T-helper 2 cell treated with Interferon-gamma antibody and Interleukin-4, amounts not matched to agents 100 ng/mL and 5 ng/mL, for 36 hours (primary cell): ENCODE data around the gene CBY3. TPM values are rescaled to one million over a fixed set of nuclear protein-coding genes. Genes with fewer than 3 reads are reported as not detected.
"Not testable (repeated sequence)": the region's sequence is repeated elsewhere in the genome, so short reads cannot be mapped to it uniquely, and the experiment has no call there.

Experiments used
- intact Hi-C: fragments of 100-400 bp; cut with micrococcal nuclease; formaldehyde crosslinking; loops from one replicate; pipeline ENCODE4 v1.15.1; 2023
- total RNA-seq: library from RNA; stranded (reverse); gene quantifications from 2 replicates; pipeline ENCODE4 v1.2.3, GENCODE V29; 2022

CBY3 gene
- total RNA-seq: 0.32 and 0.57 TPM in 2 replicates

DNA sequence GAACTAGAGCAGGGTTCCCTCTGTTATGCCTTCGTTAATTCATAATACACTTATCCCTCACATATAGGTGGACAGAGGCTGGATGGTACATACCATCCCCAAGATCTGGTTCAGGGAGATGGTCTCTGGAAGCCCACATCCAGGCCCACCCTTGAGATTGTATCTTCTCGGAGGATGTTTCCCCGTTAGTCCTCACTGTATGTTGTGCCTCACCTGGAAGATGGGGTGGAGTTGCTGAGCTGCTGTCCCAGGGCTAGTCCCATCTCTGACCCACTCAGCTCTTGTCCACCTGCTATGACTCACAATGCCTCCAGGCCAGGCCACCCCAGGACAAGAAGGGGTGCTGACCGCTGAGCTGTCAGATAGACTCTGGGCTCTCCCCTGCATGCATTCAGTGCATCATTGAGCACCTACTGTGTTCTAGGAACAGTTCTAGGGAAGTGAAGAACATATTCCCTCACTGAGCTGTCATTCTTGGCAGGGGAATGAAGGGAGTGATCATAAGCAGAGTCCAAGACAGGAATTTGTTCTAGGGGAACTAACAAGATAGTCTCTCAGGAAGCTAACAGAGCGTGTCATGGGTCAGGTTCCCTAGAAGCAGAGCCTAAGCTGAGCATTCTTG is at the start of gene CBY3:
Gene CBY3, minus strand, starts transcription at position 255 of the 622 bp plus-strand sequence. Its CDS starts 116 bp downstream, at position 139.
- intact Hi-C loops: no loop called here

DNA sequence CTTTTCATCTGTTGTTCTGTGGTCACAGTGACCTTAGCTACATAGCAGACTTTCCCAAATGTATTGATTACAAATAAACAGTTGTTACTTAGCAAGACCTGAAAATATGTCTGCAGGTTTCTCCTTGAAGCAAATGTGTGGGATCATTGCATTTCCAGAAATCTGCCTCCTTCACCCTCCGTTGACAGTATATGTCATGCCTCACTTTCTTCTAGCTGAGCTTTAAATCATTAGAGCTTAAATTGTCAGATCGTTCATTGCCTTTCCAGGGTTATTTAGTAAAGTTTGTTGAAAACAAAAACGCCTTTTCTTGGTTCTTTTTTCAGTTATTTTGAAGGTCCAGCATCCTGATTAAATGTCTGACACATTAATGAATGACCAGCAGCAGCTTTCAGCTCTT is 49.5 kb upstream of the CBY3 start:
- intact Hi-C loops: loop anchor here (5.0 to 10.0 kb wide), 2 partner anchors 67 to 1074 kb away; partner anchors contain the start of gene MGAT1

- intact Hi-C loops: loop anchor here (5.0 to 10.0 kb wide), 2 partner anchors 68 to 1075 kb away; partner anchors contain the start of gene MGAT1
Observed at GRCh38 chr5:179729727-179730126, 48.9 kb upstream of the CBY3 start.

DNA sequence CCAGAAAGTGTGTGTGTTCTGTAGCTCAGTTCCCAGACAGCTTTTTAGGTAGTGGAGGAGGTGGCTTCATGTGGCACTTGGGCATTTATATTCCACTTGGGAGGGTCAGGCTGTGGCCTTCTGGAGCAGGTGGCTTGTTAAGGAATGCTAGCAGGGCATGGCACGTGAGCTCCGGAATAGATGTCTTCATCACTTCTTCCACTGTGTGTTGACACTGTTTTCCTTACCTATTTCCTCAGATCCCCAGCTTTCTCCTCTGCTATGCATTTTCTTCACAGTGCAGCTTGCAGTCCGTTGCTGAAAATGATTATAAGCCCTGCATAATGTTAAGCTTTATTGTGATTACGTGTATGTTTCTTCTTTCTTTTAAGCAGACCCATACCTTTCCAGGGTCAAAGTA is 48.5 kb upstream of the CBY3 start:
- intact Hi-C loops: no loop called here

GRCh38 chr5:179727106-179727505 is 46.3 kb upstream of the CBY3 start:
- intact Hi-C loops: no loop called here

GRCh38 chr5:179724163-179724562 is 43.3 kb upstream of the CBY3 start:
- intact Hi-C loops: no loop called here

DNA sequence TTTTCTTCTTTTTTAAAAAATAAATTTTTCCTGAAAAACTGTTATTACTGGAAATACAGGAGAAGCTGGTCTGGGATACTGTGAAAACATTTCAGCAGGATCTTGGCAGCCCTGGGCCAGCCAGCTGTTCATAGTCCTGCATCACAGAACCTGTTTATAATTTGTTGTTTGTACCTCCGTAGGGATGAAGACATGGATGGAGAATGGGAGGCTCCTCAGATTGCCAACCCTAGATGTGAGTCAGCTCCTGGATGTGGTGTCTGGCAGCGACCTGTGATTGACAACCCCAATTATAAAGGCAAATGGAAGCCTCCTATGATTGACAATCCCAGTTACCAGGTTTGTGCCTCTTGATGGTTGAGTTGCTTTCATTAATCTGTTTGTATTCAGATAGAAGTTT is 39.4 kb upstream of the CBY3 start:
- intact Hi-C loops: no loop called here

DNA sequence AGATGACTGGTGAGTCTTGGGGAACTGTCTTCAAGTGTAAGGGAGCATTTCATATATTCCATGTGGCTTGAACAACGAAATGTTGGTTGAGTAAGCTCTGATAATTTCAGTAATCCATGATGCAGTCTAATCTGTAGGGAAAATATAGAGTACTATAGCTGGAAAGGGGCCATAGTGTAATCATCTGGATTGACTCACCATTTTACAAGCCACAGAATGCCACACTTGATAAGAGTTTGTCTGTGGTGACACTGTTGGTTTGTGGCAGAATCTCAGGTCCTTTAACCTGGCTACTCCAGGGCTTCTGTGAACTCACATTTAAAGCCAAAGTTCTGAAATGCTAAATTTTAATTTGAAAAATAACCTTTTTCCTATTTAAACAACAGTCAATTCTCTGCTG is 35.5 kb upstream of the CBY3 start:
- intact Hi-C loops: no loop called here

- intact Hi-C loops: no loop called here
Observed at GRCh38 chr5:179700401-179700918, 19.6 kb upstream of the CBY3 start.

GRCh38 chr5:179699616-179700237 is 18.9 kb upstream of the CBY3 start:
- intact Hi-C loops: loop anchor here (2.0 to 10.0 kb wide), 3 partner anchors 123 to 1075 kb away; partner anchors contain the start of genes CLK4 and SQSTM1

GRCh38 chr5:179698935-179699615 is 18.2 kb upstream of the CBY3 start, which contains the start of gene CANX:
TSS of gene CANX (plus strand) at chr5:179698967. CDS start at chr5:179705682, 6,715 bp downstream.
- intact Hi-C loops: loop anchor here (1.0 to 10.0 kb wide), 8 partner anchors 21 to 1074 kb away; partner anchors contain the start of genes CLK4, HNRNPH1, MAML1 and MGAT4B

GRCh38 chr5:179697993-179698934 is 17.4 kb upstream of the CBY3 start:
- intact Hi-C loops: loop anchor here (1.0 to 10.0 kb wide), 8 partner anchors 20 to 1073 kb away; partner anchors contain the start of genes CLK4, HNRNPH1, MAML1 and MGAT4B

DNA sequence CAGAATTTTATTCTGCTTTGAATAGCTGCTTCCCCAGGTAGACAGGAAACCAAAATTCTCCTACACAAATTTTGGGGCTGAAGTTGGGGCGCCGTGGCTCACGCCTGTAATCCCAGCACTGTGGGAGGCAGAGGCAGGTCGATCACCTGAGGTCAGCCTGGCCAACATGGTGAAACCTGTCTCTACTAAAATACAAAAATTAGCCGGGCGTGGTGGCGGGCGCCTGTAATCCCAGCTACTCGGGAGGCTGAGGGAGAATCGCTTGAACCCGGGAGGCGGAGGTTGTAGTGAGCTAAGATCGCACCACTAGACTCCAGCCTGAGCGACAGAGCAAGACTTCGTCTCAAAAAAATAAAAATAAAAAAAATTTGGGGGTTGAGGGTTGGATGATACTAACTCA is 16.7 kb upstream of the CBY3 start:
- intact Hi-C loops: loop anchor here (5.0 to 10.0 kb wide), 2 partner anchors 125 to 1073 kb away; partner anchors contain the start of genes CLK4 and SQSTM1

GRCh38 chr5:179697108-179697507 is 16.3 kb upstream of the CBY3 start:
- intact Hi-C loops: loop anchor here (5.0 to 10.0 kb wide), 2 partner anchors 125 to 1072 kb away; partner anchors contain the start of genes CLK4 and SQSTM1

GRCh38 chr5:179696603-179697002 is 15.8 kb upstream of the CBY3 start:
- intact Hi-C loops: loop anchor here (5.0 to 10.0 kb wide), 2 partner anchors 126 to 1072 kb away; partner anchors contain the start of genes CLK4 and SQSTM1

GRCh38 chr5:179694561-179694960 is 13.7 kb upstream of the CBY3 start:
- intact Hi-C loops: loop anchor here (10.0 kb wide), 1 partner anchor 1070 kb away; the partner anchor contains the start of gene CLK4

GRCh38 chr5:179689212-179689611 is 8.4 kb upstream of the CBY3 start:
- intact Hi-C loops: not testable (repeated sequence)

GRCh38 chr5:179680014-179680779 is 637 bp downstream of the CBY3 start:
- intact Hi-C loops: no loop called here

DNA sequence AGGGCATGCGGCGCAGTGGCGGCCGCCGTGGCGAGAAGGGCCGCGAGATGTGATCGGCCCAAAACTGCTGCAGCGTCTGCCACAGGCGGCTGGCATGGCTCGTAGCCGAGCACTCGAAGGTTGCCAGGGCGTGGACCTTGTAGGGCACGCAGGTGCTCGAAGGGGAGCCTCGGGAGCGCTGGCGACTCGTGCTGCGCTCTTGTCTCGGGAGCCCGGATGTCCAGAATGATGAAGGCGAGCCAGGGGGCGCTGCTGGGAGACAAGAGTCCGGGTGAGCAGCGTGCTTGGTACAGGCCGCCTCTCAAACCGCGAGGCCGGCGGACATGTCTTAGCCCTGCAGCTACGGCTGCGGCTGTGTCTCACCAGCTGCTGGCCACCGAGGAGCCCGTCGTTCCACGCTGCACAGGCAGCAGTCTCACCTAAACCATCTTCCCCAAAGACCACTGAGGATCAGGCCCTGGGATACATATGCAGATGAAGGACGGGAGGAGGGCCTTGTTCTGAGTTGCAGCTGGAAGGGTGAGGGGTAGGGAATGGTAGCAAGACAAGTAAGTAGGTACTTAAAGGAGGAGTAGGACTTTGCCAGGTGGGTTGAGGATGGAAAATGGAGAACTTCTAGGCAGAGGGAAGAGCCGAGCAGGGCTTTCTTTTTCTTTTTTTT is 1.7 kb downstream of the CBY3 start:
- intact Hi-C loops: loop anchor here (5.0 kb wide), 1 partner anchor 228 kb away; the partner anchor contains the start of gene TBC1D9B
